ENCODE measurements around the gene SSBP2.

Gene SSBP2

GRCh38 chr5:81556809-81557208 lies 194.1 kb downstream of the SSBP2 start:
- intact Hi-C loops (cut with micrococcal nuclease), result no loop called here

GRCh38 chr5:81555865-81556264 lies 195.0 kb downstream of the SSBP2 start:
- Mint-ChIP-seq H3K4me3 (no peak overlapping the region), H3K9me3 (no peaks in the 10 kb centered on the region), H3K36me3 (ENCODE audit: low read depth) (peaks cover under 1% of the 10 kb centered on the region), H3K27me3 (no peaks in the 10 kb centered on the region), H3K27ac (no peak overlapping the region), H3K4me1 (ENCODE audit: low read depth) (peaks cover 6% of the 10 kb centered on the region)
- intact Hi-C loops (cut with micrococcal nuclease), result no loop called here

More at GRCh38 chr5:81556809-81557208, 194.1 kb downstream of the SSBP2 start:
- Mint-ChIP-seq H3K27ac (no peak overlapping the region), H3K36me3 (ENCODE audit: low read depth) (no peaks in the 10 kb centered on the region), H3K4me1 (ENCODE audit: low read depth) (peaks cover 6% of the 10 kb centered on the region), H3K4me3 (no peak overlapping the region), H3K9me3 (no peaks in the 10 kb centered on the region), H3K27me3 (no peaks in the 10 kb centered on the region)

- H3K4me1 Mint-ChIP-seq (ENCODE audit: low read depth), result peaks cover 6% of the 10 kb centered on the region
- H3K36me3 Mint-ChIP-seq (ENCODE audit: low read depth), result peaks cover 5% of the 10 kb centered on the region
- H3K9me3 Mint-ChIP-seq, result no peaks in the 10 kb centered on the region
- intact Hi-C loops (cut with micrococcal nuclease), result no loop called here
- no peaks in the 10 kb centered on the region for H3K27me3 Mint-ChIP-seq
- H3K4me3 Mint-ChIP-seq, result no peak overlapping the region
- H3K27ac Mint-ChIP-seq, result no peak overlapping the region
Observed at GRCh38 chr5:81554647-81555046, 196.2 kb downstream of the SSBP2 start.

- H3K27me3 Mint-ChIP-seq, result no peaks in the 10 kb centered on the region
- H3K36me3 Mint-ChIP-seq (ENCODE audit: low read depth), result peaks cover 5% of the 10 kb centered on the region
- intact Hi-C loops (cut with micrococcal nuclease), result no loop called here
- H3K9me3 Mint-ChIP-seq, result no peaks in the 10 kb centered on the region
- no peak overlapping the region for H3K4me3 Mint-ChIP-seq
- H3K4me1 Mint-ChIP-seq (ENCODE audit: low read depth), result peaks cover 6% of the 10 kb centered on the region
- H3K27ac Mint-ChIP-seq, result no peak overlapping the region
Observed at GRCh38 chr5:81553567-81554212, 197.2 kb downstream of the SSBP2 start.

- intact Hi-C loops (cut with micrococcal nuclease), result no loop called here
- Mint-ChIP-seq H3K9me3 (no peaks in the 10 kb centered on the region), H3K4me1 (ENCODE audit: low read depth) (peaks cover 6% of the 10 kb centered on the region), H3K27me3 (no peaks in the 10 kb centered on the region), H3K36me3 (ENCODE audit: low read depth) (peaks cover 5% of the 10 kb centered on the region), H3K27ac (no peak overlapping the region), H3K4me3 (no peak overlapping the region)
Observed at GRCh38 chr5:81552852-81553566, 197.9 kb downstream of the SSBP2 start.

- peaks cover 5% of the 10 kb centered on the region for H3K36me3 Mint-ChIP-seq (ENCODE audit: low read depth)
- H3K4me3 Mint-ChIP-seq, result no peak overlapping the region
- no peak overlapping the region for H3K27ac Mint-ChIP-seq
Observed at GRCh38 chr5:81549123-81549522, 201.8 kb downstream of the SSBP2 start.

GRCh38 chr5:81547001-81547400 lies 203.9 kb downstream of the SSBP2 start:
- Mint-ChIP-seq H3K27ac (no peak overlapping the region), H3K4me3 (no peak overlapping the region), H3K36me3 (ENCODE audit: low read depth) (peaks cover 11% of the 10 kb centered on the region), H3K4me1 (ENCODE audit: low read depth) (no peaks in the 10 kb centered on the region), H3K9me3 (peaks cover 21% of the 10 kb centered on the region), H3K27me3 (no peaks in the 10 kb centered on the region)
- intact Hi-C loops (cut with micrococcal nuclease), result no loop called here

More at GRCh38 chr5:81549123-81549522, 201.8 kb downstream of the SSBP2 start:
- Mint-ChIP-seq H3K9me3 (peaks cover 2% of the 10 kb centered on the region), H3K27me3 (no peaks in the 10 kb centered on the region), H3K4me1 (ENCODE audit: low read depth) (peaks cover 6% of the 10 kb centered on the region)
- intact Hi-C loops (cut with micrococcal nuclease), result no loop called here

- Mint-ChIP-seq H3K4me3 (no peak overlapping the region), H3K9me3 (peaks cover 29% of the 10 kb centered on the region), H3K27me3 (no peaks in the 10 kb centered on the region), H3K36me3 (ENCODE audit: low read depth) (peaks cover 11% of the 10 kb centered on the region), H3K27ac (no peak overlapping the region), H3K4me1 (ENCODE audit: low read depth) (no peaks in the 10 kb centered on the region)
- intact Hi-C loops (cut with micrococcal nuclease), result no loop called here
Observed at GRCh38 chr5:81545911-81546310, 205.0 kb downstream of the SSBP2 start.

- intact Hi-C loops (cut with micrococcal nuclease), result no loop called here
- Mint-ChIP-seq H3K27me3 (no peaks in the 10 kb centered on the region), H3K9me3 (peaks cover 30% of the 10 kb centered on the region), H3K4me1 (ENCODE audit: low read depth) (no peaks in the 10 kb centered on the region), H3K36me3 (ENCODE audit: low read depth) (peaks cover 6% of the 10 kb centered on the region), H3K27ac (no peak overlapping the region), H3K4me3 (no peak overlapping the region)
Observed at GRCh38 chr5:81544351-81545018, 206.4 kb downstream of the SSBP2 start.

- peaks cover 30% of the 10 kb centered on the region for H3K9me3 Mint-ChIP-seq
- no peaks in the 10 kb centered on the region for H3K27me3 Mint-ChIP-seq
- H3K4me3 Mint-ChIP-seq, result no peak overlapping the region
- no peaks in the 10 kb centered on the region for H3K4me1 Mint-ChIP-seq (ENCODE audit: low read depth)
- H3K36me3 Mint-ChIP-seq (ENCODE audit: low read depth), result peaks cover 6% of the 10 kb centered on the region
- intact Hi-C loops (cut with micrococcal nuclease), result no loop called here
- H3K27ac Mint-ChIP-seq, result no peak overlapping the region
Observed at GRCh38 chr5:81542242-81542641, 208.7 kb downstream of the SSBP2 start.

GRCh38 chr5:81537905-81538547 lies 212.9 kb downstream of the SSBP2 start:
- H3K4me1 Mint-ChIP-seq (ENCODE audit: low read depth), result peaks cover 13% of the 10 kb centered on the region
- intact Hi-C loops (cut with micrococcal nuclease), result no loop called here
- H3K27me3 Mint-ChIP-seq, result no peaks in the 10 kb centered on the region
- H3K4me3 Mint-ChIP-seq, result no peak overlapping the region
- H3K36me3 Mint-ChIP-seq (ENCODE audit: low read depth), result peaks cover 6% of the 10 kb centered on the region
- no peak overlapping the region for H3K27ac Mint-ChIP-seq
- peaks cover 16% of the 10 kb centered on the region for H3K9me3 Mint-ChIP-seq

- Mint-ChIP-seq H3K27me3 (no peaks in the 10 kb centered on the region), H3K36me3 (ENCODE audit: low read depth) (no peaks in the 10 kb centered on the region), H3K4me3 (no peak overlapping the region), H3K4me1 (ENCODE audit: low read depth) (peaks cover 18% of the 10 kb centered on the region), H3K9me3 (no peaks in the 10 kb centered on the region), H3K27ac (no peak overlapping the region)
- intact Hi-C loops (cut with micrococcal nuclease), result no loop called here
Observed at GRCh38 chr5:81534441-81534840, 216.5 kb downstream of the SSBP2 start.

GRCh38 chr5:81533629-81534405 lies 217.1 kb downstream of the SSBP2 start:
- Mint-ChIP-seq H3K27me3 (no peaks in the 10 kb centered on the region), H3K9me3 (no peaks in the 10 kb centered on the region), H3K4me1 (ENCODE audit: low read depth) (peaks cover 18% of the 10 kb centered on the region), H3K27ac (no peak overlapping the region), H3K4me3 (no peak overlapping the region), H3K36me3 (ENCODE audit: low read depth) (no peaks in the 10 kb centered on the region)
- intact Hi-C loops (cut with micrococcal nuclease), result no loop called here
